Fibroblast of peridontal ligament (primary cell): ENCODE data around the gene GPR137.

Experiments used
- DNase-seq: peaks from one replicate; pipeline ENCODE4 v3.0.0-alpha.2; 2010; ENCODE audit errors: extremely low read depth

The GPR137 gene

GRCh38 chr11:64249038-64249437 is 36.6 kb upstream of the GPR137 start:
- no peak for DNase-seq

- no peak for DNase-seq
These were observed 35.9 kb upstream of the GPR137 start for GRCh38 chr11:64249563-64250414.

DNA sequence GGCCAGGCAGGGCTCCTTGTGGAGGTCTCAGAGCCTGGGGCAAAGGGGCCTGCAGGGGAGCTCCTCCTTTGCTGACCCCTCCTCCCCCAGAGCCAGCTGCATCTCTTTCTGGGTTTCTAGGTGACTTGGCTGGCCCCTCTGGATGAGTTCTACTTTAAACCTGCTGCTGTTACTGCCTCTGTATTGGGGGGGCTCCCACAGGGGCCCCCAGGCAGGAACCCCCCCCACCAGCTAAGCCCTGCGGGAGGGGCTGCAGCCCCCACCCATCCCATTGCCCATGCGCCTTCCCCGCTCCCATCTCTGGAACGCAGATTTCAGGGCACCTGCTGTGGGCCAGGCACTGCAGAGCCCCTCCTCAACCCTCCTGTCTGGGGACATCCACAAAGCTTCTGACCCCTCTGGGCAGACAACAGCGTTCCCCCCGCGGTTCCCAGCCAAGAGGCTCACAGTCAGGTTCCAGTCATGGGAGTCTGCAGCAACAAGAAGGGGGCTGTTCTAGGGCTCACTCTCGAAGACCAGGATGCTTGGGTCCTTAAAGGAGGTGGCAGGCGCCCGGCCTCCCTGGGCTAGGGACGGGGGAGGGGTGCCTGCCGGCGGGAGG is 35.1 kb upstream of the GPR137 start:
- no peak for DNase-seq

- DNase-seq = no peak
These were observed 34.5 kb upstream of the GPR137 start, which contains the start of gene PLCB3 for GRCh38 chr11:64251016-64251752. PLCB3 (plus strand) TSS chr11:64251530; CDS start chr11:64251650, 120 bp downstream.

DNA sequence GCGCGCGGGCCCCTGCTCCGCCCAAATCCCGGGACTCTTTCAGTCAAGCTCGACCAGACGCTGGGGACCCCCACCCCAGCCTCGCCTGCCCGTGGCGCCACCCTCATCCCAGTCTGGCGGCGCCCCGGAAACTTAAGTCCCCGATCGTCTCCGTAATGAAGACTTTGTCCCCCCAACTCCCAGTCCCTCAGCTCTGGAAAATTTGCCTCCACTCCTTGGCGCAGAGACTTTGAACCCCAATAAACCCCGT is 34.0 kb upstream of the GPR137 start:
- DNase-seq = no peak

GRCh38 chr11:64252003-64252872 is 33.4 kb upstream of the GPR137 start:
- DNase-seq = no peak

GRCh38 chr11:64253043-64253442 is 32.6 kb upstream of the GPR137 start:
- no peak for DNase-seq

DNA sequence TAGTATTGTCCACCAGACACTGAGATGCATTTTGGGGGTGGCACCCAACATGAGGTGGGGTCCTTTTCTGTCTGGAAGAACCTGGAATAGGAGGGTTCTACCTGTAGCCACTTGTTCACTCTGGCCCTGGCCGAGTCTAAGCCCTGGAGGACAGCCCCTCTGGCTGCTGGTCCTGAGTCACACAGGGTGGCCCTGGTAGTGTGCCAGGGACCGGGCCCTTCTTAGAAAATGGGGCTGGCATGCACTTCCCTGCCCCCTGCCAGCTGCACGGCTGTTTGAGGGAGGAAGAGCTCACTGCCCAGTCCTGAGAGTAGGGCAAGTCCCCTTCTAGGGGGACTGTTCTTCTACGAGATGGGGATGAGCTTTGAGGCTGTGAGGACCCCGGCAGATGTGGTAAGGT is 32.2 kb upstream of the GPR137 start:
- DNase-seq = no peak

DNA sequence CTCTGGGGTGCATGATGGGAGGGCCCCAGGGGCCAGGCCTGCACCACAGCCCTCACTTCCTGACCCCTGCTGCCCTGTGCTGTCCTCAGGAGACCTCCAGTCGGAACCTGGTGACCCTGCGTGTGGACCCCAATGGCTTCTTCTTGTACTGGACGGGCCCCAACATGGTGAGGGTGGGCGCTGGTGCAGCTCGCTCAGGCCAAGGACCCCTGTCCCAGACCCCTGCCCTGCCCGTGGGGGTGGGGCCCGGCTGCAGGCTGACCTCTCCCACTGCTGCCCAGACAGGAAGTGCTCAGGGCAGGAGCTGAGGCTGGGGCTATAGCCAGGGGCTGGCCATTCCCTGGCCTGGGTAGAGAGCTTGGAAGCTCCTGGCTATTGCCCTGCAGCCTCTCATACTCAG is 31.3 kb upstream of the GPR137 start:
- DNase-seq = no peak

GRCh38 chr11:64255135-64256128 is 30.2 kb upstream of the GPR137 start:
- no peak for DNase-seq

- no peak for DNase-seq
These were observed 29.3 kb upstream of the GPR137 start for GRCh38 chr11:64256300-64256699.

DNA sequence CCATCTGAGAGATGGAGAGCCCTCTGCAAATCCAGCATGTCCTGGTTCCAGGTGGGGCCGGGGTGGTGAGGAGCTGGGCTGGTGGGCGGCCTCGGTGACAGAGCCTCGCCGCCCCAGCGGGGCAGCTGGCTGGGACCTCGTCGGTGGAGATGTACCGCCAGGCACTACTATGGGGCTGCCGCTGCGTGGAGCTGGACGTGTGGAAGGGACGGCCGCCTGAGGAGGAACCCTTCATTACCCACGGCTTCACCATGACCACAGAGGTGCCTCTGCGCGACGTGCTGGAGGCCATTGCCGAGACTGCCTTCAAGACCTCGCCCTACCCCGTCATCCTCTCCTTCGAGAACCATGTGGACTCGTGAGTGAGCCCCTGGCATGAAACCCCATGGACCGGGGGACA is 27.3 kb upstream of the GPR137 start:
- no peak for DNase-seq

- DNase-seq = no peak
These were observed 26.6 kb upstream of the GPR137 start for GRCh38 chr11:64258946-64259532.

DNA sequence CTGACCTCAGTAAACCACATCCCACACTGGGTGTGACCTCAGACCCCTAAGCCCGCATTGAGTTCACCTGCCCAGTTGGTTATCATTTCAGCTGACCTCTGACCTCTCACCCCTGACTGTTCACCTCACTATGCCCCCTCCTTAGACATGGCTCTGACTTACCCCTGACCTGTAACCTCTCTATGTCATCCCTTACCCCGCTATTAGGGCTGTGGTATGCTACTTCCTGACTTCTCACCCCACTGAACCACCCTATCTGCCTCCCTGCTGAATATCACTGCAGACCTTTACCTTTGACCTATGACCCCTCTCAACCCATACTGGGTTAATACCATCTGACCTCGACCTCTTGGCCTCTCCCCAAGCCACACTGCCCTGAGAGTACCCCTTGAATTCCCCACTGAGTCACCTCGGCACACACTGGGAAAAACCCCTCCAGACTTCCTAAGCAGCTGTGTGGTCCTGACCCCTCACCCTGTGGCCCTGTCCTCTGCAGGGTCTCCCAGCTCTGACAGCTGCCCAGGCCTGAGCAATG is 26.0 kb upstream of the GPR137 start:
- no peak for DNase-seq

- no peak for DNase-seq
These were observed 25.4 kb upstream of the GPR137 start for GRCh38 chr11:64260147-64260708.

DNA sequence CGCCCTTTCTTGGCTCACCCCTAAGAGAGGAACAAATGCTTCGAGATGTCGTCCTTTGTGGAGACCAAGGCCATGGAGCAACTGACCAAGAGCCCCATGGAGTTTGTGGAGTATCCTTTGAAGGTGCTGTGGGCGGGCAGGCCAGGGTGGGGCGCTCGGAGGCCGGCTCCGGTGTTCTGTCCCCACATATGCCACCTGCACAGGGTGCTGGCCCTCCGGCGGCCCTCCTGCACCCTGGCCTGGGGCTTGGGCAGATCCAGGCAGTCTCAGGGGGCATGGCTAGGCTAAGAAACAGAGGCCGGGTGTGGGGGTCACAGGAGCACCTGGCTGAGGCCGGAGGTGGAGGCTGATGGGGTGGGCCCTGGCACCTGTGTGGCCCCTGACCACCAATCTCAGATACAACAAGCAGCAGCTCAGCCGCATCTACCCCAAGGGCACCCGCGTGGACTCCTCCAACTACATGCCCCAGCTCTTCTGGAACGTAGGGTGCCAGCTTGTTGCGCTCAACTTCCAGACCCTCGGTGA is 24.0 kb upstream of the GPR137 start:
- no peak for DNase-seq

DNA sequence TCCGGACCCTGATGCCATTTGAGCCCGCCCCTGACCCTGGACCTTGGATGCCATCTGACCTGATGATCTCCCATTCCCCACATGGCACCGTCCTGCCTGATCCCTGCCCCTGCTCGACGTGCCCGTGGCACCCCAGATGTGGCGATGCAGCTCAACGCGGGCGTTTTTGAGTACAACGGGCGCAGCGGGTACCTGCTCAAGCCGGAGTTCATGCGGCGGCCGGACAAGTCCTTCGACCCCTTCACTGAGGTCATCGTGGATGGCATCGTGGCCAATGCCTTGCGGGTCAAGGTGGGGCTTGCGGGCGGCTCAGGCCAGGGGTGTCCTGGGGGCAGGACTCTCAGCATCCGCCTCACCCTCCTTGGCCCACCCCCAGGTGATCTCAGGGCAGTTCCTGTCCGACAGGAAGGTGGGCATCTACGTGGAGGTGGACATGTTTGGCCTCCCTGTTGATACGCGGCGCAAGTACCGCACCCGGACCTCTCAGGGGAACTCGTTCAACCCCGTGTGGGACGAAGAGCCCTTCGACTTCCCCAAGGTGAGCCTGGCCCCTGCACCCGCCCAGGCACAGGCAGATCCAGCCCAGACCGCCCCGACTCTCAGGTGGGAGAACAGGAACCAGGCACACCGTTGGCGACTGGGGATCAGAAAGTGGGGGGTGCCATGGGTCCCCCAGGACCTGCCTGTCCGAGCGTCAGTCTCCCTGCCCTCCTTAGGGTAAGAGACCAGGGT is 23.2 kb upstream of the GPR137 start:
- DNase-seq = no peak

GRCh38 chr11:64263021-64263946 is 22.4 kb upstream of the GPR137 start:
- DNase-seq = no peak
